ENCODE results near the gene FANCE.
"Not testable (repeated sequence)": the region's sequence is repeated elsewhere in the genome, so short reads cannot be mapped to it uniquely, and the experiment has no call there.

Gene FANCE

DNA sequence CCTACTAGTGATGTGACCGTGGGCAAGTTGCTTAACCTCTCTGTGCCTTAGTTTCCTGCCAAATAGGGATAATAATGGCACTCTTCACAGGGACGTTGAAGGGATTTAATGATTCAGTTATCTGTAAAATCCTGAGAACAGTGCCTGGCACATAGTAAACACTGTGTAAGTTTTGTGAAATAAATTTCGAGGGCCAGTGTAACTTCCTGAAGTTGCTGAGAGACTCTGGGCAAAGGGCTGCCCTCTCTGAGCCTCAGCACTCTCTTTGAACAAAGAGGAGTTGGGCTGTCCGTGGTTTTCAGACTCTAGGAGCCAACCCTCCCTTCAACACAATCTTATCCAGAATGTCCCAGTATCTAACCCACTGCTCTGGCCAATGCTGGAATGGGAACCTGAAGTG is 47.2 kb downstream of the FANCE start:
- no peak for DNase-seq (ENCODE audit: low read depth)

DNA sequence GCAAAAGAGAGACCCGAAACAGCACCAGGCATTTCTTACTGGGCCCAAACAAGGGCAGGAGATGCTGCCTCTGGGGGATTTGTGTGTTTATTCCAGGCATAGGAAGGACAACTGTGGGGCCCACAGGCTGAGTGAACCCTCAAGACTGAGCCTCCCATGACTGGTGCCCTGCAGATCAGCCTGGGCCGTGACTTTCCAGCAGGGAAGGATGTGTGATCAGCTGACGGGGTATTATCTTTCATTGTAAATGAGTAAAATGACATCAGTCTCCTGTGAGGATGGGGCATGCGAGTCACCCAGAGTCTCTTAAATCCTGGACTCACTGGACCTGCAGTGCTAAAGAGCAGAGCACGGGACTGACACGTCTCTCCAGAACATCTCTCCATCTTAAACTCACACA is 48.6 kb downstream of the FANCE start:
- no peak for DNase-seq (ENCODE audit: low read depth)

DNA sequence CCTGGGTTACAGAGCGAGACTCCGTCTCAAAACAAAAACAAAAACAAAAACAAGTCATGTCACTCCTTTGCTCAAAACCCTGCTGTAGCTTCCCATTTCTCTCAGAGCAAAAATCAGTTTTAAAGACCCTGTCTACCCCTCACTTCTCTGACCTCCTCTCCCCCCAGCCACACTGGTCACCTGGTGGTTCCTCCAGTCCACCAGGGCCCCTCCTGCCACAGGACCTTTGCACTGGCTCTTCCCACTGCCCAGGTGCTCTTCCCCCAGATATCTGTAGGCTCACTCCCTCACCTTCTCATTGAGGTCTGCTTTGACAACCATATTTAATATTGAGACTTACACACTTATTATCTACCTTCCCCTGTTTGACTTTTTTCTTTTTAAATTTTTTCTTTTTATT is 49.6 kb downstream of the FANCE start:
- no peak for DNase-seq (ENCODE audit: low read depth)

DNA sequence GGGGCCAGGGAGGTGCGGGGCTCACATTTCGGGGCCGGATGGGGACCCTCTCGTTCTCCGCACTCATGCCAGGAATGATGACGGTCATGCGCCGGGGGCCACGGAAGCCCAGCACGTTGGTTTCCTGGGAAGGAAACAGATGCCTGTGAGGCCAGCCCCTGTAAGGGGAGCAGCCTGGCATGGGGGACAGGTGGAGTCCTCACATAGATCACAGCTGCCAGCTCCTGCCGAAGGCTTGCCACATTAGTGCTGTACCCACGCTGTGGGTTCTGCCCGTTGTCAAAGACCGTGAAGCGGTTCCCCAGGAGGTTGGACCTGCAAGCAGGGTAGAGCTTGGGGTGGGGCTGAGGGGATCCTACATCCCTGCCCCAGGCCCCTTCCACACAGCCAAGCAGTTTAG is 51.4 kb downstream of the FANCE start:
- DNase-seq (ENCODE audit: low read depth): no peak

DNA sequence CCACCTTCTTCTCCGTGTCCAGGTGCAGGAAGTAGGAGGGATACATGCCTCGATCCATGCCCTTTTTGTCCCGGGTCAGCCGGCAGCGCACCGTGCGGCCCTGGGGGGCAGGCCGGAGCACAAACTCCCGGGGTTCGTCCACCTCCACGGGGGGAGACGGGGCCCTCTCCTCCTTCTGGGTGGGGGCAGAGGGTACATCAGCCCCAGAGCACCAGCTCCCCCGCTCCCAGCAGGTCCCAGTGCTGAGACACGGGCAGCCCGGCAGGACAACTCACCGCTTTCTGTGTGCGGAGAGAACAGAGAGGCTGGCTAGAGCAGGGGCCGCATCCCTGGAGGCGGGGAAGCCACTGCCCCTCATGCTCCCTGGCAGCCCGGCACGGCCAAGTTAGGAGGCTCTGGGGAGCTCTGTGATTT is 53.9 kb downstream of the FANCE start:
- DNase-seq (ENCODE audit: low read depth): no peak

DNA sequence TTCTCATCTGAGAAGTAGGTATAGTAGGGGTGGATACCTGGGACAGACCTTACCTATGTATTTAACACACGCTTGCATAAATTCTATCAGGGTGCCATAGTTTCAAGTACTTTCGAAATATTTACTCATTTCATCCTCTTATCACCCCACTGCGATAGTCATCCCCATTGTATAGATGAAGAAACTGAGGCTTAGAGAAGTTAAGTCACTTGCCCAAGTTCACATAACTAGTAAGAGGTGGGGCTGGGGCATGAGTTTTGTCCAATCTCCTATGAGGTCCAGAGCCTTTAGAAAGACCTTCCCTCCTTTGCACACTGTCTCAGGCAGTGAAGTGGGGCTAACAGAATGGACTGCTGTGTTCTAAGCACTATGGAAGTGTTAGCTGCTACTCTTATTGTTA is 54.4 kb downstream of the FANCE start:
- no peak for DNase-seq (ENCODE audit: low read depth)

DNA sequence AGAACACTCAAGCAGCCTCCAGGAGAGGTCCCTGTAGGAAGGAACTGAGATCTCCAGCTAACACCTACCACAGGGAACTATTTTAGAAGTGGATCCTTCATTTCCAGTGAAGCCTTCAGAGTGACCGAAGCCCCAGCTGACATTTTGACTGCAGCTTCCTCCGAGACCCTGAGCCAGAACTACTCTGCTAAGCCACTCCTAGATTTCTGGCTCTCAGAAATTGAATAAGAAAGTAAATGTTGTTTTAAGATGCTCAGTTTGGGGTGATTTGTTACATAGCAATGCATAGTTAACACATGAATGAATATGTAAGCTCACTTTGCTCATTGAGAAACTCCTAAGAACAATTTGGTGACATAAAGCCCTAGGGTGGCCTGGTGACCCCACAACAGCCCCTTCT is 55.1 kb downstream of the FANCE start:
- DNase-seq (ENCODE audit: low read depth): no peak

DNA sequence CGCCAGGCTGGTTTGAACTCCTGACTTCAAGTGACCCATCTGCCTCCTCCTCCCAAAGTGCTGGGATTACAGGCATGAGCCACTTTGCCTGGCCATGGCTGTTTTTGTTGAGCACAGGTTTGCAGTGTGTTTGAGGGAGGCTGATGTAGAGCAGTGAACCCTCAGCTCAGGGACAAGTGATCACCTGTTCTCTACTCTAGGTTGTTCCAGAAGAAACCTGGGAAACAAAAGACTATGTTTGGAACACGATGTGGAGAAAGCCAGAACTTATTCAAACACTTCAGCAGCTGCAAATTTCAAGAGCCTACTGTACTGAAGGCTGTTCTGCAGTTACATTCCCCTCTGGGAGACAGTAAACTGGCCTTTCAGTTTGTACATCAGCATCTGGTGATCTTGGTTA is 55.9 kb downstream of the FANCE start:
- DNase-seq (ENCODE audit: low read depth): no peak

DNA sequence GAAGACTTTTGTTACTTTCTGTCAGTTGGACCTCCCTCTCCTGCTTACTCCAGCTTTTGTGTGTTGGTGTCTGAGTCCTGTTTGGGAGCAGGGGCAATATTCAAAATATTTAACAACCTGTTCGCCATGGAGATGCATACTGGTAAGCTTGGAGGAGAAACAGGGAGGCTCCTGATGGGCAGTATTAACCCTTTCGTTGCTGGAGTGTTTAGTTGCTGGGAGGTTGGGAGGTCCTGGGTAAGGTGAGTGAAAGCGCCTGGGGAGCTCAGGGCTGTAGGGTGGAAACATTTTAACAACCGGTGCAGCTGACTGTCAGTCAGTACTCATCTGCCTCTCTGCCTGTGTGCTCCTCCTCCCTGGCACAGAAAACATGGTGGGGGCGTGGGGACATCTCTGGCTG is 56.4 kb downstream of the FANCE start:
- DNase-seq (ENCODE audit: low read depth): no peak

DNA sequence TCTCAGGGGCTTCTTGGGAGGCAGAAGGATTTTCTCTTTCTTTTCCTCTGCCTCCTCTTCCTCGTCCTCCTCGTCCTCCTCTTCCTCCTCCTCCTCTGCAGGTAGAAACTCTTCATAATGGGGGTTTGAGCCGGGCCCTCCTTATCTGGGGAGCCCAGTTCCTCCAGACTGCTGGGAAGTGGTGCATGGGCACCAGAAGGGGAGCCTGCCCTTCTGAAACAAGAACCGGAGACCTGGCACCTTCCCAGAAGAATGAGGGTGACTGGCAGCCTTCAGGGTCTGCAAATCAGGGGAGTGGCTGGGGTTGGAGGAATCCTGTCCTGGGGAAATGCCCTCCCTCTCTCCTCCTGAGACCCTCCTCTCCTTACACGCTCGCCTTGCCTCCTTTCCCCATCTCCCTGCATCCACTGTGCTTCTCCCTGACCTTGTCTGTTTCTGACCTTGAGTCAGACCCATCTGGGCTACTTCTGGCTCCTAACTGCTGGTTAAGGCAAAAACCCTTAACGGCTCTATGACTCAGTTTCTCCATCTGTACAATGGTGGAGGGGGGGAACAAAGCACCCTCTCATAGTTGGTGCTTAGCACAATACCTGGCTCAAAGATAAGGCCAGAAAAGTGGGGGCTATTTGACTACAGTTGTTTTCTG is 58.9 kb downstream of the FANCE start:
- no peak for DNase-seq (ENCODE audit: low read depth)

DNA sequence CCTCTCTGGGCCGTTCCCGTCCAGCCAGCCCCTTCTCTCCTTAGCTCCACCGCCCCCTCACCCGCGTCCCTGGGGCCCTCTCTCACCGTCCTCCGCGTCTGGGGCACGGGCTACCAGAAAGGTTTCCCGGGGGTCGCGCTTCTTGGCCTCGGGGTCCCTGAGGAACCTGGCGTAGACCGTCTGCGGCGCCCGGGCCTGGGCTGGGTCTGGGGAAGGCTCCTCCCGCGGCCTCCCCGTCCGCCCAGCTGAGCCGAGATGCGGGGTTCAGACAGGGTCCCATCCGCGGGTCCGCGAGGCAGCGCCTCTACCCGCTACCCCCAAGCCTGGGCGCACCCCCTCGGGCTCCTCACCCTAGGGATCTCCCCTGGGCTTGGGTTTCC is 59.4 kb downstream of the FANCE start:
- no peak for DNase-seq (ENCODE audit: low read depth)

DNA sequence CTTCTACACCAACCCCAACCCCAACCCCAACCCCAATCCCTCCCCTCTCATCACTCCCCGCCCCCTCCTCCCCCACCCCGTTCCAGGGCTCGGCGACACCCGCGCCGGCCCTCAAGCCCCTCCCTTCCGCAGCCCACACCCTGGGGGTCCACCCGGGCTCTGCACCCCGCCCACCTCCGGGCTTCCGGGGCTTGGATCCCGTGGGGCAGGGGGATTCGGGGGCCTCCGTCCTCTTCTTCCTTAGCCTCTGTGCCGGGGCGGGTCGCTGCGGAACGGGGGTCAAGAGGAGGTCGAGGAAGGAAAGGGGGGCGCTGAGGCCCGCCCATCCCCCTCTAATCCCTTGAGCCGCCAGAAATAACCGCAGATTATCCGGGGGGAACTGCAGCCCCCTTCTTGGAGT is 59.9 kb downstream of the FANCE start:
- no peak for DNase-seq (ENCODE audit: low read depth)

DNA sequence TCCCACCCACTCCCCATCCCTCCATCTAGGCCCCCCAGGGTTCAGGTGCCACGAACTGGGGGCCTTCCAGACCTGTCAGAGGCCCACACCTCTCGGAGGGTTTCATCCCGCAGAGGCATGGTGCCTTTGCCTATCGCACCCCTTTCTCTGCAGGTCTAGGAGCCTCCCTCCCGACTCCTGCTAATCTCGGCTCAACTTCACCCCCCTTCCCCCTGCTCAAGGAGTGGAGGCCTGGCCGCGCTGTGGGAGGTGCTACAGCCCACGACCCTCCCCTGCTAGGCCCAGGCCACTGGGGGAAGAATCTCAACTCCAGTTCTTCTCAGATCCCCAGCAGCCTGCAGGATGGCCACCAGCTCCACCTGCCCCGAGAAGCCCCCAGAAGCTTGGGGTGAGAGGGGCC is 60.6 kb downstream of the FANCE start, which contains the start of gene TULP1:
TSS of gene TULP1 (minus strand) at position 157 of the 400 bp plus-strand sequence. CDS start at position 119, 38 bp downstream.
- DNase-seq (ENCODE audit: low read depth): no peak

DNA sequence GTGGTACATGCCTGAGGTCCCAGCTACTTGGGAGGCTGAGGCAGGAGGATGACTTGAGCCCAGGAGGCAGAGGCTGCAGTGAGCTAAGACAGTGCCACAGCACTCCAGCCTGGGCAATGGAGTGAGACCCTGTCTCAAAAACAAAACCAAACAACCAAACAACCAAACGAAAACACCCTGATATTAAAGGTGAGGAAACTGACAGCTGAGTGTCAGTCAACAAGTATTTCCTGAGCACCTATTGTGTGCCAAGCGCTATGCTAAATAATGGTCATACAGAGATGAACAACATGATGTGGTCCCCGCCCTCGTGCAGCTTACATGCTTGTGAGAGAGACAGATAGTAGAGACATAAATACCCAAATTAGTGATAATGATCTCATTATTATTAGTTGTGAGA is 62.4 kb downstream of the FANCE start:
- no peak for DNase-seq (ENCODE audit: low read depth)

DNA sequence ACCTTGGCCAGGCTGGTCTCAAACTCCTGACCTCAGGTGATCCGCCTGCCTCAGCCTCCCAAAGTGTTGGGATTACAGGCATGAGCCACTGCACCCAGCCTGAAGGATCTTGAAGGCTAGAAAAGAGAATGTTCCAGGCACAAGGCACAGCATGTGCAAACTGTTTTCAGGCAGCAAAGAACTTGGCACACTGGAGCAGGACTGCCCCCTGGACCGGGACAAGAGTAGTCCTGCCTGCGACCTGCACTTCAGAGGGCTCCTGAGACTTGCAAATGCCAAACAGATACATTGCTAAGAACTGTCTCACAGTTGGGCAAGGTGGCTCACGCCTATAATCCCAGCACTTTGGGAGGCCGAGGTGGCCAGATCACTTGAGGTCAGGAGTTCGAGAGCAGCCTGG is 63.8 kb downstream of the FANCE start:
- not testable (repeated sequence) for DNase-seq (ENCODE audit: low read depth)
